Spleen (tissue), 11 donors: ENCODE data around the gene KCNB1. TPM values are rescaled to one million over a fixed set of nuclear protein-coding genes. Genes with fewer than 3 reads are reported as not detected.

ENCODE experiments used
- DNase-seq: peaks from one replicate; pipeline ENCODE4 v3.0.0-alpha.2; 2020
- H3K27ac ChIP-seq, 8 donors: fragments of 200-600 bp; sonication (generic) in 7 of 8; 1 replicate in 4 of 8; 2 replicates in 4 of 8; pipeline versions ENCODE4 v1.5.0 to v1.8.0; 2016 to 2021; ENCODE audit warnings: inconsistent platforms in 4 of 8, mild to moderate bottlenecking in 4 of 8, moderate library complexity in 1 of 8
- H3K27me3 ChIP-seq, 7 donors: fragments of 200-600 bp; sonication (generic) in 6 of 7; replicated peaks in 1 of 7; 1 replicate in 4 of 7; 2 replicates in 3 of 7; pipeline versions ENCODE4 v1.5.0 to v1.8.0; 2016 to 2021; ENCODE audit warnings: inconsistent platforms in 3 of 7, mild to moderate bottlenecking in 1 of 7
- H3K36me3 ChIP-seq, 6 donors: fragments of 200-600 bp; sonication (generic) in 5 of 6; 1 replicate in 4 of 6; 2 replicates in 2 of 6; pipeline versions ENCODE4 v1.5.0 to v1.8.0; 2016 to 2021; ENCODE audit warnings: inconsistent platforms in 2 of 6
- H3K4me1 ChIP-seq, 6 donors: fragments of 200-600 bp; sonication (generic) in 5 of 6; 1 replicate in 3 of 6; 2 replicates in 3 of 6; pipeline versions ENCODE4 v1.5.0 to v1.8.0; 2016 to 2021; ENCODE audit warnings: inconsistent platforms in 3 of 6
- H3K4me3 ChIP-seq, 8 donors: fragments of 200-600 bp; sonication (generic) in 7 of 8; 1 replicate in 4 of 8; 2 replicates in 4 of 8; pipeline versions ENCODE4 v1.5.0 to v1.8.0; 2016 to 2021; ENCODE audit warnings: inconsistent platforms in 4 of 8, mild to moderate bottlenecking in 4 of 8, moderate library complexity in 2 of 8
- H3K9me3 ChIP-seq, 8 donors: fragments of 200-600 bp; sonication (generic) in 7 of 8; 1 replicate in 4 of 8; 2 replicates in 4 of 8; pipeline versions ENCODE4 v1.5.0 to v1.8.0; 2016 to 2021; ENCODE audit warnings: inconsistent platforms in 4 of 8
- POLR2A ChIP-seq, 3 donors: fragments of 450-650 bp; IDR thresholded peaks; one replicate each; pipeline ENCODE4 v1.5.1; 2017; ENCODE audit warnings: antibody characterized with exemption in 3 of 3, mild to moderate bottlenecking in 1 of 3
- POLR2AphosphoS5 ChIP-seq, 3 donors: sonication (generic); formaldehyde crosslinking; IDR thresholded peaks; one replicate each; pipeline ENCODE4 v1.5.1; 2017; ENCODE audit warnings: antibody characterized with exemption in 3 of 3
- WGBS, 5 donors: extraction: QIAGEN DNeasy Blood & Tissue Kit in 3 of 5; methylation state at CpG; one replicate each; pipeline versions ENCODE4 v1.1.5 to v1.1.7; 2013 to 2018; 5-methylcytosine and 5-hydroxymethylcytosine counted together
- intact Hi-C: fragments of 100-400 bp; cut with DNase I; formaldehyde crosslinking; loops from one replicate; pipeline ENCODE4 v1.15.0; 2023; ENCODE audit warnings: low total_unique reads
- polyA plus RNA-seq, 3 donors: library from polyadenylated mRNA; stranded (reverse); fragments of 200-250 nt; gene quantifications; one replicate each; pipeline ENCODE4 v1.2.1, GENCODE V29; 2013
- total RNA-seq, 7 donors: library from RNA; depleted of rRNA in 3 of 7; stranded (reverse); fragments of >200 nt in 3 of 7; fragmentation: NEBNext Ultra II Directional in 4 of 7; extraction: Animal tissue kit (Norgen Biotek cat#: 25700) in 4 of 7; gene quantifications; one replicate each; pipeline versions ENCODE4 v1.1.0 to v1.2.1, GENCODE V29; 2016 to 2021
- TF ChIP-seq, protein P1 (sequence below), 11 experiments: fragments of 200-600 bp in 7 of 11; fragments of 450-650 bp in 4 of 11; sonication (generic) in 4 of 11; IDR thresholded peaks in 8 of 11; conservative IDR thresholded peaks in 3 of 11; 1 replicate in 7 of 11; 2 replicates in 4 of 11; pipeline versions ENCODE4 v1.4.0 to v1.8.0; 2016 to 2021; ENCODE audit warnings: antibody characterized with exemption in 11 of 11, inconsistent platforms in 4 of 11, mild to moderate bottlenecking in 1 of 11
- donor health status: healthy with polysubstance abuse.
- donor health status: DM: no; HTN: no; CAD: no; lungs with moderate emphysema.
- donor health status: DM: no; HTN: no; CAD: no.
- donor health status: Bipolar disorder and iron deficiency.
- donor health status: healthy.
- donor health status: DM: no; HTN: no; CAD: no.
- donor health status: DM: yes; HTN: yes; CAD: no.

KCNB1 gene
- total and polyA plus RNA-seq, 10 donors = 0.02 to 3.2 (median 0.51) TPM

DNA sequence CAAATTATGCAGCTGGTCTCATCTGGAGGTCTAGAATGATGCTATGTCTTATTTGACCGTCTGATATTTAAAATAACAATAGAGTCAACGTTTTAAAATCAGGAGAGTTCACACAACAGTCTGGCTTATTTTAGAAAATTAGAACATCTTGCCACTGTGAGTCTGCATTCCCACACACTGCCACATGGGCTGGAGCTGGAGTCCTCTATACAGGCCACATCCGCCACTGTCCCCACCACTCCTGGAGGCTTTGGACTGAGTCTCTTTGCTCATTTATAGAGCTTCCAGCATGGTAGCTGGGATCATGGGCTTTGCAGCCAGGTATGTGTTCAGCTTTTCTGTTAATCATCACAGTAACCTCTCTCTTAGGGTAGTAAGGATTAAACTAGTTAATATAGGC, 135.8 kb downstream of the KCNB1 start:
- H3K36me3 ChIP-seq = no peaks in the 10 kb centered on the region
- no peaks in the 10 kb centered on the region for H3K4me1 ChIP-seq
- TF ChIP-seq POLR2AphosphoS5 (IDR thresholded peaks at IDR 0.05) (no peak), POLR2A (IDR thresholded peaks at IDR 0.05) (no peak)
- TF ChIP-seq, protein P1, sequence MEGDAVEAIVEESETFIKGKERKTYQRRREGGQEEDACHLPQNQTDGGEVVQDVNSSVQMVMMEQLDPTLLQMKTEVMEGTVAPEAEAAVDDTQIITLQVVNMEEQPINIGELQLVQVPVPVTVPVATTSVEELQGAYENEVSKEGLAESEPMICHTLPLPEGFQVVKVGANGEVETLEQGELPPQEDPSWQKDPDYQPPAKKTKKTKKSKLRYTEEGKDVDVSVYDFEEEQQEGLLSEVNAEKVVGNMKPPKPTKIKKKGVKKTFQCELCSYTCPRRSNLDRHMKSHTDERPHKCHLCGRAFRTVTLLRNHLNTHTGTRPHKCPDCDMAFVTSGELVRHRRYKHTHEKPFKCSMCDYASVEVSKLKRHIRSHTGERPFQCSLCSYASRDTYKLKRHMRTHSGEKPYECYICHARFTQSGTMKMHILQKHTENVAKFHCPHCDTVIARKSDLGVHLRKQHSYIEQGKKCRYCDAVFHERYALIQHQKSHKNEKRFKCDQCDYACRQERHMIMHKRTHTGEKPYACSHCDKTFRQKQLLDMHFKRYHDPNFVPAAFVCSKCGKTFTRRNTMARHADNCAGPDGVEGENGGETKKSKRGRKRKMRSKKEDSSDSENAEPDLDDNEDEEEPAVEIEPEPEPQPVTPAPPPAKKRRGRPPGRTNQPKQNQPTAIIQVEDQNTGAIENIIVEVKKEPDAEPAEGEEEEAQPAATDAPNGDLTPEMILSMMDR (IDR thresholded peaks at IDR 0.05 in 8 of 11, conservative IDR thresholded peaks at IDR 0.05 in 3 of 11) = no peak
- peaks cover 0 to 30% (median 0%) of the 10 kb centered on the region in 7 donors for H3K27me3 ChIP-seq
- intact Hi-C loops = no loop called here
- no peak overlapping the region for H3K4me3 ChIP-seq
- H3K27ac ChIP-seq = no peak overlapping the region
- 68 to 84% (median 73%) methylated on average over 3 of the region's 3 CpGs for whole genome bisulfite sequencing, 5 donors
- DNase-seq = no peak
- H3K9me3 ChIP-seq = no peaks in the 10 kb centered on the region

DNA sequence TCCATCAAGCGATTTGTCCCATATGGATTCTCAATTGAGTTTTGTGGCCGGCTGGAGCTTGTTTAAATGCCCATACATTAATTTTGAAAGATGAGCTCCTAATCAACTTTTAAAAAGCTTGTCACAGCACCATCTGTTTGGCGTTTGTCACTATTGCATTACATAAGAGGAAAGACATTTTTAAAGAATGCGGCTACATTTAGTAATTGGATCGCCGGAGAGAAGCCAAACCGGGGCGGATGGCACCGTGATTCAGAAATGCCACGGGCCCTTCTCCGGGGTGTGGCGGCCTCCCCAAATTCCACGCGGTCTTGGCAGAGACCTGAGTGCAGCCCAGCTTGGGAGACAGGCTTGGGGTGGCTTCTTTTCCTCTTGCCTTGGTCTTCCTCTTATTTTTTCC, 136.9 kb downstream of the KCNB1 start:
- no peaks in the 10 kb centered on the region for H3K36me3 ChIP-seq
- H3K9me3 ChIP-seq = no peaks in the 10 kb centered on the region
- H3K4me1 ChIP-seq = no peaks in the 10 kb centered on the region
- peaks cover 0 to 24% (median 0%) of the 10 kb centered on the region in 7 donors for H3K27me3 ChIP-seq
- 71 to 87% (median 80%) methylated on average over 14 of the region's 14 CpGs for WGBS, 5 donors
- no peak for DNase-seq
- TF ChIP-seq, protein P1 (IDR thresholded peaks at IDR 0.05 in 8 of 11, conservative IDR thresholded peaks at IDR 0.05 in 3 of 11) = no peak
- no peak for TF ChIP-seq POLR2A (IDR thresholded peaks at IDR 0.05)
- no peak for TF ChIP-seq POLR2AphosphoS5 (IDR thresholded peaks at IDR 0.05)
- no peak overlapping the region for H3K27ac ChIP-seq
- intact Hi-C loops = no loop called here
- H3K4me3 ChIP-seq = no peak overlapping the region

DNA sequence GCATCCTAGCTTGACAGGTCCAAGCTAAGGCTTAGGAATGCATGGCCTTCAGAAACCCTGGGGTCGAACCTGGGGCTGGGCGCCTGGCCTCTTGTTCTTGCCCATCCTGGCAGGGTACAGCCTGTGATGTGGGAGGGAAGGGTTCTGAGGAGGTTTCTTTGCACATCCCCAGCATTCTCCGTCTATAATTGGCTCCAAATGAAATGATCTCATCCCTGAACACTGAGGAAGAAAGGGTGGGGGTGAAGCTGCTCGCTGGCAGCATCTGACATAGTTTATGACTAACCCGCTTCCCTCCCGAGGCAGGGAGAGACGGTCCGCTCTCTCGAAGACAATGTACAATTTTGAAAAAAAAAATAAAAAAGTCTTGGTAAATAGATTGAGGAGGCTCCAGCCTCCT, 137.5 kb downstream of the KCNB1 start:
- 40 to 54% (median 51%) methylated on average over 9 of the region's 9 CpGs for WGBS, 5 donors

DNA sequence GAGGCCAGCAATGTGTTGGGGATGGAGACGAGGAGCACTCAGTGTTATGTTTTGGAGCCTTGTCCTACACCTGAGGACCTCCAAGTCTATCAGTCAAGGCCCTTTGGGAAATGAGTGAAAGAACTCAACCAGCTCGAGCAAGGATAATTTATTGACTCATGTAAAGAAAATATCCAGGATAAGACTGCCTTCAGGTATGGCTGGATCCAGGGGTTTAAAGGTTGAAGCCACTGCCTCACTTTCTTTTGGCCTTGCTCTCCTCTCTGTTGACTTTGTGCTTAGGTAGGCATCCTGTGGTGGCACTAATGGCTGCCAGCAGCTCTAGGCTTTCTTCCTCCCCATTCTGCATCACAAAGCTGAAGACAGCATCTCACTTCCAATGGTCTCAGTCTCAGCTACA, 138.3 kb downstream of the KCNB1 start:
- WGBS, 5 donors = 73 to 97% (median 84%) methylated on average over 2 of the region's 2 CpGs
- intact Hi-C loops = no loop called here
- TF ChIP-seq POLR2AphosphoS5 (IDR thresholded peaks at IDR 0.05) = no peak
- no peak for TF ChIP-seq POLR2A (IDR thresholded peaks at IDR 0.05)
- TF ChIP-seq, protein P1 (IDR thresholded peaks at IDR 0.05 in 8 of 11, conservative IDR thresholded peaks at IDR 0.05 in 3 of 11) = no peak
- Histone ChIP-seq H3K4me3 (no peak overlapping the region), H3K36me3 (no peaks in the 10 kb centered on the region), H3K9me3 (no peaks in the 10 kb centered on the region), H3K4me1 (no peaks in the 10 kb centered on the region), H3K27ac (no peak overlapping the region), H3K27me3 (peaks cover 0 to 16% (median 0%) of the 10 kb centered on the region in 7 donors)
- DNase-seq = no peak

More for the DNA sequence above, 137.5 kb downstream of the KCNB1 start:
- Histone ChIP-seq H3K9me3 (no peaks in the 10 kb centered on the region), H3K27ac (no peak overlapping the region), H3K4me1 (no peaks in the 10 kb centered on the region), H3K36me3 (no peaks in the 10 kb centered on the region), H3K27me3 (peaks cover 0 to 20% (median 0%) of the 10 kb centered on the region in 7 donors), H3K4me3 (no peak overlapping the region)
- TF ChIP-seq POLR2AphosphoS5 (IDR thresholded peaks at IDR 0.05) = no peak
- TF ChIP-seq POLR2A (IDR thresholded peaks at IDR 0.05) = no peak
- TF ChIP-seq, protein P1 (IDR thresholded peaks at IDR 0.05 in 8 of 11, conservative IDR thresholded peaks at IDR 0.05 in 3 of 11) = no peak
- intact Hi-C loops = no loop called here
- DNase-seq = no peak
